Left ventricle myocardium superior (tissue), 1 donor: ENCODE results near the gene FBLN2. TPM values are rescaled to one million over a fixed set of nuclear protein-coding genes. Genes with fewer than 3 reads are reported as not detected.

Experiments
- ATAC-seq: fragments of 200-7000 bp; cut with Tn5 transposase; one replicate; pipeline ENCODE4 v1.9.1; 2020; ENCODE audit warnings: mild to moderate bottlenecking, moderate library complexity
- DNase-seq: peaks from one replicate; pipeline ENCODE4 v3.0.0-alpha.2; 2020
- intact Hi-C: fragments of 100-400 bp; cut with micrococcal nuclease; formaldehyde crosslinking; loops from one replicate; pipeline ENCODE4 v1.11.0; 2022
- total RNA-seq: library from RNA; stranded (reverse); fragmentation: NEBNext Ultra II Directional; extraction: Animal tissue kit (Norgen Biotek cat#: 25700); gene quantifications from one replicate; pipeline ENCODE4 v1.2.1, GENCODE V29; 2021
- donor health status: DM: no; HTN: yes; CAD: no; lungs with severe emphysema.

The FBLN2 gene
- total RNA-seq, 1 donor from 2014 or later: 53.8 TPM

DNA sequence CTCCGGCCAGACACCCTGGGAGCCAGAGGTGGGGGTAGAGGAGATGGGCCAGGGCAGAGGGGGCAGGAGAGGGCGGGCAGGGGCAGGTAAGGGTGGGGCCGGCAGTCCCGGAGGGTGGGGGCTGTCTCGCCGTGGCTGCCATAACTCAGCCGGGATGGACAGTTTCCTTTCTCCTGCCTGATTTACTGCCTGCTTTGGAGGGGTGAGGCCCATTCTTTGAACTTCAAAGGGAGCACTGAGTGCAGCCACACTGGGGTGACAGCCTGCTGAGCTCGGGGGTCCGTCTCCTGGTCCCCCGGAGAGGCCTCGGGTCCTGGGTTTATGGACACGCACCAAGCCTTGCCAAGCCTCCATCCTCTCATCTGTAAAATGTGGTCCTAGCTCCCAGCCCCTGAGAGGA, 135.4 kb downstream of the FBLN2 start:
- DNase-seq: no peak
- intact Hi-C loops: no loop called here
- no peak for ATAC-seq

DNA sequence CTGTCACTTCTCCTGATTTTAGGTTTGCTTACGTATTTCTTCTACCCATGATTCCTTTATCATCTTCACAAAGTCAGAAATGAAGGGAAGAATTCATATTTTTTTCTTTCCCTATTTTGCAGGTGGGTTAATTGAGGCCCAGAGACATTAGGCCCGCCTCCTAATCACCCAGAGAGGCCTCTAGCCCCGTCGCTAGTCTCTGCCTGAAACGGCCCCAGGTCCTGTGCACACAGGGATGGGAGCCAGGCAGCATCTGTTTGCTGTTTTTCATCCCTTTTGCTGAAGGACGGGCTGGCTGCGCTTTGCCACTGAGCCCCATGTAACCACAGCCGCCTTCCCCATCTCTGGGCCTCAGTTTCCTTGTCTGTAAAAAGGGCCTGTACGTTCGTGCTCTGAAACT, 135.9 kb downstream of the FBLN2 start:
- DNase-seq (no peak), ATAC-seq (no peak)
- intact Hi-C loops: no loop called here

DNA sequence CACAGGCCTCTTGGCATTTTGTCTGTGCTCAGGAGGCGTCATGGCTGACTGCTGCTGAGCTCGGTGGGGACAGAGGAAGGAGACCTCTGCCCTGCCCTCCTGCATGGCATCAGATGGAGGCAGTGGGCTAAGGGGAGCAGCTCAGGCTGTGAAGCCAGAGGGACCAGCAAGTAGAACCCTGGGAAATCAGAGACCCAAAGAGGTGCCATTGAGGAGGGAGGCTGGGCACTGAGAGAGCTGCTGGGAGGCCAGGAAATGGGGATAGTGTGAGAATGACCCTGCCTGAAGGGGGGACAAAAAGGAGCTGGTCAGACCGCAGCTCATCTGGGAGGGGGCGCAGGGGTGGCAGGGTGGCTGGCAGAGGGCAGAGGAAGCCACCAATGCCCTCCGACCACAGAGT, 136.8 kb downstream of the FBLN2 start:
- no peak for DNase-seq
- no peak for ATAC-seq
- intact Hi-C loops: no loop called here

DNA sequence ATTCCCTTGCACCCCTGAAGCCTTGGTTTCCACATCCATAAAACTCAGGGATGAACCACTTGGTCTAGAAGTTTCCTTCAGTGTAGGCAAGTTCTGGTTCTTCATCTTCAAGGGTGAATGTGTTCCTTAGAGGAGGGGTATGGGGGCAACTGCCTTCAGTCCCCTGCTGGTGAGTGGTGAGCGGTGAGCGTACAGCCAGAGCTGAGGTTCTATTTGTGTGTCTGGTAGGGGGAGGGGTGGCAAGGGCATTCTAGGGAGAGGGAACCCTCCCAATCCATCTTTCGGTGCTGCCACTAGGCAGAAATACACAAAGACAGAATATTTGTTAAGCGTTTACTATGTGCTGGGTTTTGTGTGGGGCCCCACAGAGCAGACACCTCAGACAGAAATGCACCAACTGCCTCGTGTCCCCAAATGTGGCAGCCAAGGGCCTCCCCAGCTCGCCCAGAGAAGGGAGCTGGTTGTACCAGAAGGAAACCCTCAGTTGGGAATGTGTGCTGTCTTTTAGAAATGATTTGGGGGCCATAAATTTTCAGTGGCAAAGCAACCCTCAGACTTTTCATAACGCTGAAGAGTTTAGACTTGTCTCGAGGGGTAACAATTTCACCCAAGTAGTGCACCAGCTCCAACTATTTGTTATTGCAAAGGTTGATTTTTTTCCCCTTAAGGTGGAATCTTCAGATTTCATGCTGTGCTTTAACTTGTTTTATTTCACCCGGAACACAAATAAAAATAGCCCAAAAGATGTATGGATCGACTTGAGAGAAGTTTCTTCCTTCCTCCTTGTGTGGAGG, 137.6 kb downstream of the FBLN2 start:
- DNase-seq: no peak
- intact Hi-C loops: no loop called here
- ATAC-seq: no peak

DNA sequence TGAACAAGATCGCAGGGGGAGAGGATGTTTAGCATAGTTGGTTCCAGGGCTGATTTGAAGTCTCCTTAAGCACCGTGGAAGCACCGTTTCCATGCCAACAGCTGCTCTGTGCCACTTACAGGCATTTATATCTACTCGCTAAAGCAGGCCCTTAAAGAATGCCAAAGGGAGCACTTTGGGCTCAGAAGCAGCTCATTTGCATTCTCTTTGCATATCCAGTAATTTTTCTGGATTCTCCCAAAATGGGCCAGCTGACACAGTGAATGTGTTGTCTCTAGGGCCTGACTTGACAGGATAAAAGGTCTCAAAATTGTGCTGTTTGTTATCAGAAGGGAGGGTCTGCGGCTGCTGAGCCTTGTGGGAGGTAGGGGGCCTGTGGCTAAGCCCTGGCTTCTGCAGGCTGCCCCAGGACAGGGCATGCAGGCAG, 138.6 kb downstream of the FBLN2 start:
- intact Hi-C loops: no loop called here
- ATAC-seq (no peak), DNase-seq (no peak)

Other genes with a start within 250 kb of the FBLN2 start
- gene NUP210, start 128.8 kb upstream of the FBLN2 start, total RNA-seq: 3.9 TPM
- gene HDAC11, start 68.8 kb upstream of the FBLN2 start, total RNA-seq: 39.8 TPM